H1 (cell line): Measurements from ENCODE around the gene KSR2. TPM values are rescaled to one million over a fixed set of nuclear protein-coding genes. Genes with fewer than 3 reads are reported as not detected.

Experiments used
- CTCF ChIA-PET: fragments of 300-600 bp; sonication (Branson Sonifier 250); formaldehyde crosslinking; loops from one replicate; lab custom pipeline; 2021; ENCODE audit not compliant: partially characterized antibody; lab: Charles Lee
- POLR2A ChIA-PET: fragments of 300-600 bp; sonication (Branson Sonifier 250); formaldehyde crosslinking; loops from one replicate; lab custom pipeline; 2021; ENCODE audit warnings: inconsistent platforms; ENCODE audit not compliant: partially characterized antibody; lab: Charles Lee
- DNase-seq, 2 experiments: peaks; one replicate each; pipeline versions ENCODE4 v3.0.0 to v3.0.0-alpha.2; 2010 to 2022; ENCODE audit warnings: low spot score in 2 of 2, low read depth in 1 of 2, mixed read lengths in 1 of 2
- FAIRE-seq: peaks from 2 replicates; lab custom pipeline; 2011; peaks lifted over from hg19 to GRCh38; lab: Jason Lieb, UNC
- H2AFZ ChIP-seq: 2 replicates; pipeline ENCODE4 v1.8.1; 2012; ENCODE audit warnings: low read length, inconsistent platforms
- H2AK5ac ChIP-seq: 2 replicates; pipeline ENCODE4 v1.6.1; 2013; ENCODE audit warnings: low read depth, low read length
- H2BK120ac ChIP-seq: replicated peaks from 2 replicates; pipeline ENCODE3; 2013; ENCODE audit warnings: low read depth, low read length, inconsistent platforms
- H2BK12ac ChIP-seq: 2 replicates; pipeline ENCODE4 v1.6.1; 2013; ENCODE audit warnings: low read depth, low read length
- H2BK15ac ChIP-seq: 2 replicates; pipeline ENCODE4 v1.6.1; 2013; ENCODE audit warnings: low read length
- H2BK20ac ChIP-seq: 2 replicates; pipeline ENCODE4 v1.6.1; 2013; ENCODE audit warnings: low read length
- H2BK5ac ChIP-seq: 2 replicates; pipeline ENCODE4 v1.6.1; 2013; ENCODE audit warnings: low read depth, low read length
- H3K14ac ChIP-seq: 2 replicates; pipeline ENCODE4 v1.6.1; 2013; ENCODE audit warnings: inconsistent platforms; ENCODE audit not compliant: insufficient read length
- H3K18ac ChIP-seq: 2 replicates; pipeline ENCODE4 v1.6.1; 2013; ENCODE audit warnings: low read length; ENCODE audit errors: extremely low read depth
- H3K23ac ChIP-seq: 2 replicates; pipeline ENCODE4 v1.6.1; 2013; ENCODE audit warnings: inconsistent platforms; ENCODE audit not compliant: insufficient read length
- H3K23me2 ChIP-seq: 2 replicates; pipeline ENCODE4 v1.6.1; 2013; ENCODE audit warnings: low read depth, low read length
- H3K27ac ChIP-seq: 2 replicates; pipeline ENCODE4 v1.6.1; 2011; ENCODE audit warnings: low read depth, low read length, inconsistent platforms
- H3K27me3 ChIP-seq, 4 experiments: replicated peaks in 1 of 4; 1 replicate in 1 of 4; 2 replicates in 3 of 4; pipeline versions ENCODE4 v1.6.1 to v1.8.1; 2011 to 2013; ENCODE audit warnings: low read length in 3 of 4, mild to moderate bottlenecking in 3 of 4, inconsistent platforms in 2 of 4, mixed read lengths in 2 of 4, moderate library complexity in 1 of 4; ENCODE audit not compliant: control insufficient read depth in 3 of 4, insufficient read depth in 3 of 4; ENCODE audit errors: extremely low read depth in 1 of 4
- H3K36me3 ChIP-seq, 4 experiments: 2 replicates each; pipeline versions ENCODE4 v1.6.1 to v1.8.1; 2011 to 2013; ENCODE audit warnings: mild to moderate bottlenecking in 4 of 4, low read length in 3 of 4, moderate library complexity in 2 of 4, control low read depth in 1 of 4, inconsistent platforms in 1 of 4; ENCODE audit not compliant: insufficient read depth in 4 of 4, control insufficient read depth in 2 of 4
- H3K4ac ChIP-seq: replicated peaks from 2 replicates; pipeline ENCODE3; 2013; ENCODE audit warnings: low read length, low read depth, mixed read lengths, inconsistent platforms; ENCODE audit not compliant: insufficient read length
- H3K4me1 ChIP-seq, 4 experiments: replicated peaks in 1 of 4; 1 replicate in 1 of 4; 2 replicates in 3 of 4; pipeline versions ENCODE4 v1.6.1 to v1.8.1; 2011 to 2013; ENCODE audit warnings: low read length in 3 of 4, inconsistent platforms in 2 of 4, mixed read lengths in 1 of 4; ENCODE audit not compliant: insufficient read depth in 4 of 4, control insufficient read depth in 3 of 4
- H3K4me2 ChIP-seq, 2 experiments: 2 replicates each; pipeline versions ENCODE4 v1.6.1 to v1.8.1; 2011 to 2013; ENCODE audit warnings: low read depth in 2 of 2, low read length in 2 of 2, control low read depth in 1 of 2, inconsistent platforms in 1 of 2, mild to moderate bottlenecking in 1 of 2; ENCODE audit not compliant: insufficient read depth in 1 of 2
- H3K4me3 ChIP-seq, 4 experiments: fragments of 200-600, 300-600 bp in 1 of 4; sonication (generic), shearing (Covaris generic), sonication (Bioruptor Twin) in 1 of 4; 2 replicates each; pipeline versions ENCODE4 v1.5.1 to v1.8.1; 2011 to 2016; ENCODE audit warnings: low read length in 4 of 4, low read depth in 3 of 4, control low read depth in 2 of 4, inconsistent platforms in 2 of 4, mild to moderate bottlenecking in 2 of 4, mixed read lengths in 1 of 4, moderate library complexity in 1 of 4; ENCODE audit not compliant: insufficient read depth in 2 of 4; ENCODE audit errors: extremely low read depth in 1 of 4
- H3K56ac ChIP-seq: replicated peaks from 2 replicates; pipeline ENCODE3; 2013; ENCODE audit warnings: low read depth, mild to moderate bottlenecking, mixed read lengths, low read length, inconsistent platforms; ENCODE audit not compliant: insufficient read length
- H3K79me1 ChIP-seq: 2 replicates; pipeline ENCODE4 v1.6.1; 2013; ENCODE audit warnings: low read depth, low read length, control low read depth
- H3K79me2 ChIP-seq, 2 experiments: 2 replicates each; pipeline versions ENCODE4 v1.6.1 to v1.8.1; 2012 to 2013; ENCODE audit warnings: low read length in 2 of 2, mild to moderate bottlenecking in 2 of 2, inconsistent platforms in 1 of 2; ENCODE audit not compliant: insufficient read depth in 2 of 2, control insufficient read depth in 1 of 2
- H3K9ac ChIP-seq, 4 experiments: replicated peaks in 1 of 4; 1 replicate in 1 of 4; 2 replicates in 3 of 4; pipeline versions ENCODE4 v1.6.1 to v1.8.1; 2011 to 2013; ENCODE audit warnings: low read depth in 3 of 4, low read length in 3 of 4, control low read depth in 2 of 4, mild to moderate bottlenecking in 2 of 4, moderate library complexity in 2 of 4, inconsistent platforms in 1 of 4; ENCODE audit errors: extremely low read depth in 1 of 4
- H3K9me3 ChIP-seq, 2 experiments: 2 replicates each; pipeline versions ENCODE4 v1.6.1 to v1.8.1; 2012 to 2013; ENCODE audit warnings: mild to moderate bottlenecking in 2 of 2, moderate library complexity in 2 of 2, control low read depth in 1 of 2, inconsistent platforms in 1 of 2, low read depth in 1 of 2, low read length in 1 of 2, mixed read lengths in 1 of 2; ENCODE audit not compliant: insufficient read depth in 2 of 2
- H4K20me1 ChIP-seq, 2 experiments: replicated peaks in 1 of 2; 2 replicates each; pipeline versions ENCODE3 to v1.8.1; 2011 to 2013; ENCODE audit warnings: inconsistent platforms in 2 of 2, low read length in 2 of 2, mild to moderate bottlenecking in 1 of 2; ENCODE audit not compliant: insufficient read depth in 2 of 2, control insufficient read depth in 1 of 2
- H4K5ac ChIP-seq: 2 replicates; pipeline ENCODE4 v1.6.1; 2013; ENCODE audit warnings: low read length, low read depth, mixed read lengths, inconsistent platforms; ENCODE audit not compliant: insufficient read length
- H4K8ac ChIP-seq: 2 replicates; pipeline ENCODE4 v1.8.0; 2013; ENCODE audit warnings: mild to moderate bottlenecking, moderate library complexity, low read length, inconsistent platforms; ENCODE audit not compliant: insufficient read depth; ENCODE audit errors: extremely low read depth
- H4K91ac ChIP-seq: replicated peaks from 2 replicates; pipeline ENCODE3; 2013; ENCODE audit warnings: low read length, mixed read lengths, inconsistent platforms; ENCODE audit not compliant: insufficient read length
- BCL11A ChIP-seq, 2 experiments: IDR thresholded peaks; one replicate each; pipeline ENCODE4 v1.6.1; 2011; ENCODE audit warnings: low read depth in 2 of 2, low read length in 2 of 2, mild to moderate bottlenecking in 2 of 2
- CHD2 ChIP-seq: IDR thresholded peaks from 2 replicates; pipeline ENCODE4 v1.6.1; 2012; ENCODE audit warnings: low read length, improper control_type of control experiment
- CREB1 ChIP-seq: IDR thresholded peaks from 2 replicates; pipeline ENCODE4 v1.6.1; 2012; ENCODE audit warnings: inconsistent platforms
- CTBP2 ChIP-seq: IDR thresholded peaks from 2 replicates; pipeline ENCODE4 v1.7.0; 2011; ENCODE audit warnings: borderline replicate concordance, mild to moderate bottlenecking, moderate library complexity, mixed read lengths, low read length; ENCODE audit not compliant: insufficient read depth, insufficient read length
- EZH2 ChIP-seq: fragments of 200-600 bp; sonication (generic); IDR thresholded peaks from 2 replicates; pipeline ENCODE4 v1.7.1; 2012; ENCODE audit warnings: low read depth, mild to moderate bottlenecking, moderate library complexity, low read length, inconsistent platforms; ENCODE audit not compliant: severe bottlenecking
- GABPA ChIP-seq: IDR thresholded peaks from 2 replicates; pipeline ENCODE4 v1.6.1; 2011; ENCODE audit warnings: mild to moderate bottlenecking, low read length, moderate library complexity, borderline replicate concordance; ENCODE audit not compliant: insufficient read depth
- HDAC2 ChIP-seq, 2 experiments: fragments of 300-600 bp in 1 of 2; sonication (generic) in 1 of 2; IDR thresholded peaks; 2 replicates each; pipeline ENCODE4 v1.6.1; 2011 to 2012; ENCODE audit warnings: low read depth in 2 of 2, low read length in 2 of 2, mild to moderate bottlenecking in 2 of 2, moderate library complexity in 2 of 2, borderline replicate concordance in 1 of 2, inconsistent platforms in 1 of 2
- HDAC6 ChIP-seq: IDR thresholded peaks from one replicate; pipeline ENCODE4 v1.7.1; 2012; ENCODE audit warnings: low read depth, mild to moderate bottlenecking, inconsistent platforms, low read length, moderate library complexity
- JUN ChIP-seq: IDR thresholded peaks from 2 replicates; pipeline ENCODE4 v1.6.1; 2011; ENCODE audit warnings: low read depth, mild to moderate bottlenecking, improper control_type of control experiment, low read length
- KDM5A ChIP-seq: fragments of 200-600 bp; IDR thresholded peaks from 2 replicates; pipeline ENCODE4 v1.7.1; 2012; ENCODE audit warnings: mild to moderate bottlenecking, low read length, inconsistent platforms, mixed read lengths
- SIN3A ChIP-seq, 2 experiments: IDR thresholded peaks in 1 of 2; conservative IDR thresholded peaks in 1 of 2; 2 replicates each; pipeline ENCODE4 v1.6.1; 2011 to 2012; ENCODE audit warnings: low read length in 2 of 2, improper control_type of control experiment in 1 of 2, low read depth in 1 of 2, mild to moderate bottlenecking in 1 of 2
- SRF ChIP-seq: IDR thresholded peaks from 2 replicates; pipeline ENCODE4 v1.6.1; 2011; ENCODE audit warnings: mild to moderate bottlenecking, low read depth, low read length, moderate library complexity
- TAF7 ChIP-seq: optimal IDR thresholded peaks from 2 replicates; pipeline ENCODE3; 2011; ENCODE audit warnings: low read depth, mild to moderate bottlenecking, inconsistent platforms, low read length, moderate library complexity, borderline replicate concordance
- TEAD4 ChIP-seq: IDR thresholded peaks from 2 replicates; pipeline ENCODE4 v1.6.1; 2012; ENCODE audit warnings: low read depth, low read length, inconsistent platforms, mixed read lengths
- YY1 ChIP-seq: IDR thresholded peaks from 2 replicates; pipeline ENCODE4 v1.6.1; 2011; ENCODE audit warnings: low read depth, mild to moderate bottlenecking, low read length
- WGBS, 2 experiments: shearing (Covaris generic) in 1 of 2; methylation state at CpG; one replicate each; pipeline versions ENCODE4 v1.1.6 to v1.1.7; 2013 to 2015; ENCODE audit warnings: low lambda C conversion rate in 2 of 2, mixed read lengths in 2 of 2, inconsistent platforms in 1 of 2, low coverage in 1 of 2, missing lambda C conversion rate in 1 of 2; ENCODE audit not compliant: insufficient replicate concordance in 2 of 2, insufficient coverage in 1 of 2, insufficient read length in 1 of 2; ENCODE audit errors: extremely low coverage in 1 of 2, missing lambda C conversion rate in 1 of 2; 5-methylcytosine and 5-hydroxymethylcytosine counted together
- polyA plus RNA-seq, 7 experiments: library from polyadenylated mRNA; depleted of rRNA in 3 of 7; stranded (reverse) in 5 of 7; unstranded in 2 of 7; fragments of >200 nt in 5 of 7; fragments of 200-250 nt in 2 of 7; gene quantifications; 1 replicate in 5 of 7; 2 replicates in 1 of 7; 4 replicates in 1 of 7; pipeline versions ENCODE4 v1.2.1 to v1.2.3, GENCODE V29; 2011 to 2013; ENCODE audit warnings: missing spikeins in 2 of 7, mixed read lengths in 2 of 7
- total RNA-seq: library from RNA; stranded (reverse); fragmentation: NEBNext Ultra II Directional; extraction: Animal tissue kit (Norgen Biotek cat#: 25700); gene quantifications from 2 replicates; pipeline ENCODE4 v1.2.1, GENCODE V29; 2021

Gene KSR2
- total and polyA plus RNA-seq, 2 of the 8 experiments (the other 6 are each of a cell fraction or from before 2014, with no cell fraction given), result 0.74 to 2.2 TPM

DNA sequence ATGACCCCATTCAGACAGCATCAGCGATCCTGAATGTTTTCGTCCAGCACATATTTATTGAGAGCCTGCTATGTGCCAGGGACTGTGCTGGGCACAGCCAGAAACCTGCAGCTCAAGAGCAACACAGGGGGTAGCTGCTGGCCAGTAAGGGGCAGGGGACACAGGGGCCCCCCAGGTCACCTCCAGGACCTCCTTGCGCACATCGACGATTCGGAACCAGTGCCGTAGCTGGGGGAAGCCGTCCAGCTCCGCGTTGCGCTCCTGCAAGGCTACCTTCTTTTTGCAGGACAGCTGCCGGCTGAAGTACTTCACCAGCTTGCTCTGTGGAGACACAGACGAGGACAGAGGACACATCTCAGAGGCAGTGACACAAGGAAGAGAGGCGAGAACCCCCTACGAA, 108.7 kb downstream of the KSR2 start:
- H3K9me3 ChIP-seq, result no peaks in the 10 kb centered on the region
- H3K14ac ChIP-seq, result no peak overlapping the region
- ChIA-PET CTCF (interaction anchor here (1.0 to 5.6 kb wide), 5 partner anchors 13 to 201 kb away, joined by 3 to 68 read pairs (median 4); no protein-coding TSS in a partner anchor), POLR2A (no interaction called here)
- H4K91ac ChIP-seq, result no peak overlapping the region
- no peaks in the 10 kb centered on the region for H3K27me3 ChIP-seq
- no peak overlapping the region for H2BK15ac ChIP-seq
- DNase-seq, result no peak
- no peak overlapping the region for H3K23ac ChIP-seq
- H3K36me3 ChIP-seq, result no peaks in the 10 kb centered on the region
- H4K5ac ChIP-seq, result no peak overlapping the region
- H3K27ac ChIP-seq, result no peak overlapping the region
- no peak overlapping the region for H2BK12ac ChIP-seq
- H4K20me1 ChIP-seq, result no peaks in the 10 kb centered on the region
- 91% methylated on average over 15 of the region's 15 CpGs; no CpG with 5 or more reads in 1 of the 2 experiments for WGBS, 2 experiments
- no peak for FAIRE-seq
- no peak overlapping the region for H3K4me2 ChIP-seq
- no peaks in the 10 kb centered on the region for H3K79me2 ChIP-seq
- no peak overlapping the region for H3K18ac ChIP-seq
- H2AFZ ChIP-seq, result no peak overlapping the region
- no peak overlapping the region for H3K9ac ChIP-seq
- H4K8ac ChIP-seq, result no peak overlapping the region
- H3K4me3 ChIP-seq, result no peak overlapping the region
- no peak overlapping the region for H3K56ac ChIP-seq
- H3K4me1 ChIP-seq, result no peaks in the 10 kb centered on the region
- H2BK5ac ChIP-seq, result no peak overlapping the region
- no peak overlapping the region for H3K4ac ChIP-seq
- H2BK120ac ChIP-seq, result no peak overlapping the region
- H3K79me1 ChIP-seq, result no peaks in the 10 kb centered on the region; the same call in 1 of the 2 replicates
- H3K23me2 ChIP-seq, result no peaks in the 10 kb centered on the region
- no peak overlapping the region for H2AK5ac ChIP-seq
- H2BK20ac ChIP-seq, result no peak overlapping the region
- TF ChIP-seq CREB1 (no peak), HDAC6 (no peak), YY1 (no peak), CHD2 (no peak), KDM5A (no peak), HDAC2 (IDR thresholded peaks at IDR 0.05; ENCODE audit: borderline replicate concordance in 1 of 2, low read depth in 2 of 2, low read length in 2 of 2) (no peak), SRF (no peak), GABPA (no peak), SIN3A (conservative IDR thresholded peaks at IDR 0.05 in 1 of 2, IDR thresholded peaks at IDR 0.05 in 1 of 2; ENCODE audit: low read depth in 1 of 2, low read length in 2 of 2) (no peak), CTBP2 (no peak), TAF7 (no peak), TEAD4 (no peak), JUN (no peak), EZH2 (no peak), BCL11A (IDR thresholded peaks at IDR 0.05; ENCODE audit: low read depth in 2 of 2, low read length in 2 of 2) (no peak)
